Activated naive CD4-positive, alpha-beta T cell treated with Interleukin-2 at 50 U/mL for 16 hours (primary cell): ENCODE results near the gene SHMT1.
A peak's percentile ranks its signal among the peaks of the same experiment; 100 is the strongest.
"Not testable (repeated sequence)": the region's sequence is repeated elsewhere in the genome, so short reads cannot be mapped to it uniquely, and the experiment has no call there.

Experiments used
- DNase-seq: peaks from one replicate; pipeline ENCODE4 v3.0.0-alpha.2; 2020

Gene SHMT1

GRCh38 chr17:18363101-18364049, at the start of gene SHMT1:
SHMT1 (minus strand) TSS chr17:18363550; CDS start chr17:18355981, 7,569 bp downstream.
- DNase-seq: peak; percentile 92

- not testable (repeated sequence) for DNase-seq
These were observed 48.7 kb upstream of the SHMT1 start for GRCh38 chr17:18412001-18412538.

- DNase-seq: peak; percentile 15
These were observed 48.1 kb upstream of the SHMT1 start for GRCh38 chr17:18411377-18411864.

GRCh38 chr17:18410736-18411135, 47.4 kb upstream of the SHMT1 start:
- DNase-seq: not testable (repeated sequence)

GRCh38 chr17:18409321-18409720, 46.0 kb upstream of the SHMT1 start:
- not testable (repeated sequence) for DNase-seq

- not testable (repeated sequence) for DNase-seq
These were observed 45.6 kb upstream of the SHMT1 start for GRCh38 chr17:18408906-18409305.

GRCh38 chr17:18403604-18404003, 40.3 kb upstream of the SHMT1 start:
- not testable (repeated sequence) for DNase-seq

- DNase-seq: not testable (repeated sequence)
These were observed 39.8 kb upstream of the SHMT1 start for GRCh38 chr17:18403166-18403565.

- DNase-seq: not testable (repeated sequence)
These were observed 38.7 kb upstream of the SHMT1 start for GRCh38 chr17:18401872-18402590.

- not testable (repeated sequence) for DNase-seq
These were observed 25.4 kb upstream of the SHMT1 start for GRCh38 chr17:18388728-18389127.

- not testable (repeated sequence) for DNase-seq
These were observed 24.9 kb upstream of the SHMT1 start for GRCh38 chr17:18388266-18388665.

GRCh38 chr17:18387583-18387982, 24.2 kb upstream of the SHMT1 start:
- not testable (repeated sequence) for DNase-seq

GRCh38 chr17:18384271-18384670, 20.9 kb upstream of the SHMT1 start:
- DNase-seq: not testable (repeated sequence)

GRCh38 chr17:18383079-18383481, 19.7 kb upstream of the SHMT1 start:
- not testable (repeated sequence) for DNase-seq

GRCh38 chr17:18382441-18383078, 19.2 kb upstream of the SHMT1 start:
- DNase-seq: no peak

- no peak for DNase-seq
These were observed 18.5 kb upstream of the SHMT1 start for GRCh38 chr17:18381953-18382245.

- DNase-seq: no peak
These were observed 18.0 kb upstream of the SHMT1 start for GRCh38 chr17:18381158-18381952.

- DNase-seq: no peak
These were observed 17.3 kb upstream of the SHMT1 start for GRCh38 chr17:18380471-18381157.

GRCh38 chr17:18379246-18380146, 16.1 kb upstream of the SHMT1 start:
- DNase-seq: no peak

GRCh38 chr17:18378614-18379013, 15.3 kb upstream of the SHMT1 start:
- DNase-seq: not testable (repeated sequence)

- no peak for DNase-seq
These were observed 14.8 kb upstream of the SHMT1 start for GRCh38 chr17:18378205-18378505.
